RPMI8226 (cell line): Measurements from ENCODE around the gene TUBB2B.

Experiments used
- DNase-seq: peaks from one replicate; pipeline ENCODE4 v3.0.0-alpha.2; 2015

Gene TUBB2B

GRCh38 chr6:3232017-3232945 is 4.8 kb upstream of the TUBB2B start:
- no peak for DNase-seq

GRCh38 chr6:3231247-3232016 is 4.0 kb upstream of the TUBB2B start:
- DNase-seq: no peak

GRCh38 chr6:3230900-3231246 is 3.4 kb upstream of the TUBB2B start:
- no peak for DNase-seq

- DNase-seq: no peak
These were observed 2.9 kb upstream of the TUBB2B start for GRCh38 chr6:3230256-3230882.

- peak; percentile 76 for DNase-seq
These were observed 2.2 kb upstream of the TUBB2B start for GRCh38 chr6:3229566-3230178.

- DNase-seq: peak; percentile 61
These were observed 1.5 kb upstream of the TUBB2B start for GRCh38 chr6:3228771-3229565.

GRCh38 chr6:3228046-3228671 is 706 bp upstream of the TUBB2B start:
- peak; percentile 89 for DNase-seq

GRCh38 chr6:3226481-3227362 is 731 bp downstream of the TUBB2B start:
- peak; percentile 96 for DNase-seq

GRCh38 chr6:3226042-3226441 is 1.4 kb downstream of the TUBB2B start:
- DNase-seq: no peak

- peak; percentile 94 for DNase-seq
These were observed 4.9 kb downstream of the TUBB2B start for GRCh38 chr6:3222506-3223038.

- no peak for DNase-seq
These were observed 5.9 kb downstream of the TUBB2B start for GRCh38 chr6:3221578-3221977.

- DNase-seq: no peak
These were observed 7.1 kb downstream of the TUBB2B start for GRCh38 chr6:3220366-3220765.

- no peak for DNase-seq
These were observed 9.2 kb downstream of the TUBB2B start for GRCh38 chr6:3218266-3218665.

- no peak for DNase-seq
These were observed 10.2 kb downstream of the TUBB2B start for GRCh38 chr6:3217286-3217685.

- no peak for DNase-seq
These were observed 12.6 kb downstream of the TUBB2B start for GRCh38 chr6:3214898-3215297.

- no peak for DNase-seq
These were observed 14.1 kb downstream of the TUBB2B start for GRCh38 chr6:3213334-3213695.

GRCh38 chr6:3212261-3212660 is 15.2 kb downstream of the TUBB2B start:
- DNase-seq: no peak

- DNase-seq: no peak
These were observed 15.8 kb downstream of the TUBB2B start for GRCh38 chr6:3211681-3212080.

- no peak for DNase-seq
These were observed 17.3 kb downstream of the TUBB2B start for GRCh38 chr6:3210024-3210610.
